ENCODE measurements around the gene GRAMD4.

GRCh38 chr22:46617207-46617985 is 2.8 kb upstream of the GRAMD4 start:
- TF ChIP-seq CTCF (conservative IDR thresholded peaks at IDR 0.05; ENCODE audit: low read depth, low read length) (no peak), EZH2 (IDR thresholded peaks at IDR 0.05; ENCODE audit: low read length, unreplicated experiment) (no peak)
